Stimulated activated CD4-positive, alpha-beta T cell treated with anti-CD3 and anti-CD28 coated beads, Interleukin-12 subunit alpha, Interleukin-12 subunit beta, amount 100 ng/mL, for 48 hours (primary cell): ENCODE data around the gene SLC22A16.

Experiments
- DNase-seq, 3 donors: peaks; one replicate each; pipeline ENCODE4 v3.0.0-alpha.2; 2020; ENCODE audit warnings: low read depth in 2 of 3, low spot score in 1 of 3

SLC22A16 gene

DNA sequence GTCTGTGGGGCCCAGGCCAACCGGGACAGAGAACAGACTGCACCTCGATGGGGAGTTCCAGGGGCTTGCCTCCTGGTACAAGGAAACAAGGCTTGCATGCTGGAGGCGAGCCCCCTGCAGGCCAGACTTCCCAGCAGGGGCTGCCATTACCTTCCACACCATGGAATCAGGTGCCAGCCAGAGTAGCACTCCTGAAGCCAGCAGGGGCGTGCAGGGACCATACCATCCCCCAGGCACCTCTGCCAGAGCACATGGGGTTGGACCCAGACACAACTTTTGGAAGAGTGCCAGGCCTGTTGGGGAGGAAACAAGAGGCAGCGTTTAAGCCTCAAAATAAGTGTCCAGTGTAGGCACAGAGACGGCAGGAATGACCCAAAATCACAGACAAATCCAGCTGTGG is 67.5 kb downstream of the SLC22A16 start:
- DNase-seq = no peak

- no peak for DNase-seq
Measured at GRCh38 chr6:110404607-110405006, 71.8 kb downstream of the SLC22A16 start.

DNA sequence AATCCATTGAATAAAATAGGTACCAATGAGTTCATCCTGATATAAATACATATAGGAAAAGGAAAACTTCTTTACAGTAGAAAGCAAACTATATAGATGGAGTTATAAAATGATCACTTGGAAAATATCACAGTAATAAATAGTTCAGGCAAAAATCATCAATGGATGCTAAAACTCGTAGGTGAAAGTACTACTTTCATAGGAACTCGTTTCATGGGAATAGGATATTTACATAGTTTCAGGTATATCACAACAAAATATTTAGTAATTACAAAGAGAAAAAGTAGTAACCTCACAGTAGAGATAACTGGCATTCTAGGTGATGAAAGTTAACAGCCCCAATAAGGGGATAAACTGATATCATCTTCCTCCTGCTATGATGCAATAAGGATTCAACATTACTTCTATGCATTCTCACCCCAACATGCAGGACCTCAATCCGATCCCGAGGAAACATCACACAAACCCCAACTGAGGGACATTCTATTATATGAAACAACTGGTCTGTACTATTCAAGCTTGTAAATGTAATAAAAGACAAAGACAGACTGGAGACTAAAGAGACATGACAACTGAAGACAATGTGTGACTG is 74.7 kb downstream of the SLC22A16 start:
- DNase-seq = no peak

GRCh38 chr6:110400208-110400607 is 76.2 kb downstream of the SLC22A16 start:
- DNase-seq = no peak

DNA sequence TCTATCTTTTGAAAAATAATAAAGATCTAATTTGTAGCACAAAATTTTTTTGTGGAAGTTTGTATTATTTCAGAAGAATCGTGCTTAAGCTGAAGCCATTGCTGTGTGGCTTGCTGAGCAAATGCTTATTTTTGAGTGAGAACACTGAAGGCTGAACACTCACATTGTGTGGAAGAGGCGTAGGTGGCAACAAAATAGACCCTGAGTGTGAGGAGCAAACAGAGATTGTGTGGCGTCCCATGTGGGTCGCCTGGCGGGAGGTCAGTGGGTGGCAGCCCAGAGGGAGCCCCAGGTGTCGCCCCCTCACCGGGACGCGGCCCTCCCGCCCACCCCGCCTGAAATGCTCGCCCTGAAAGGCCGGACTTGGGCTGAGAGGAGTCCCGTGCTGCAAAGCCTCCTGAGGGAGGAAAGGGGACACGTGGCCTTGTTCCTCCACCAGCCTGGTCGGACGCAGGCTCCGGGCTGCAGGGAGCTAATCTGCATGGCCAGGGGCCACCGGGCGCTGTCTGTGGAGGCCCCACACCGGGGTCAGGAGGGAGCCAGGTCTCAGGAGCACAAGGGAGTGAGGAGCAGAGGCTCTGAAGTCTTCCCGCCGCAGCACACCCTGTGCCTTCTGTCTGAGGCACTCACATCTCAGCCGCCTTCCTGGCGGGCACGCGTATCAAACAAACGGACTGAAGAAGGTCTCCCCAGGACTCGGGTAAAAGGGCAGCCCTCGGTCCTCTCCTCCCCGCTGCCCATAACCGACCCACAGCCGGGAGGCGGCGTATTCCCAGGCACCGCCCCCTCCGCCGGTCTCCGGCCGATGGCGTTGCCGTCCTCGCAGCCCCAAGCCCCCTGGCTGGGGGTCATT is 77.0 kb downstream of the SLC22A16 start:
- DNase-seq = no peak

DNA sequence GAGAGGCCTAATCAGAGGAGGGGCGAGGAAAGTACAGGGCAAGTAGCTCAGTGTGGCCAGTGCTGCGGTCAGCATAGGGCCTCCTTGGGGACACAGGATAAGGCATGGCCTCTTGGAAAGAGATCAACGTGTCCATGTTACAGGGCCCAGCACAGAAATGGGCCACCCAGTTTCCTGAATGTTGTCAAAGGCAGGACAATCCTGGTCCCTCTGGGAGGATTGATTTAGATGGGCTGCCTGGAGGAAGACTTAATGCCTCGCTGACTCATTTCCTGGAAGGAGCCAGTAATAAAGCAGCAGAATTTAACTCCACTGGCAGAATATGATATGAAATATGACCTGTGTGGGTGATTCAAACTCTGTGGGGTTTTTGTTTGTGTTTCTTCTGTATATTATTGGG is 77.6 kb downstream of the SLC22A16 start:
- no peak for DNase-seq

DNA sequence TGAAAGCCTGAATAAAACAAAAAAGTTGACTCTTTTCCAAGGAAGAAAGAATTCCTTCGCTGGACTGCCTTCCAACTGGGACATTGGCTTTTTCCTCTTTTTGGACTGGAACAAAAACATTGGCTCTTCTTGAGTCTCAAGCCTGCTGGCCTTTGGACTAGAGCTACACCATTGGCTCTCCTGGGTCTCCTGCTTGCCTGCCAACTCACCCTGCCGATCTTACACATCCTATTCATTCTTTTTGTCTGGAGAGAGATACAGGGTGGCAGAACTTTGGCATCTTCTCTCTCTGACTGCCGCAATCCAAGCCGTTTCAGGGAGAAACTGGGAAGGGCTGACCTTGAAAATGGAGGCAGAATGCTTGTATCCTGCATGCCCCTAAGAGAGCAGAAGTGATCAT is 81.2 kb downstream of the SLC22A16 start:
- no peak for DNase-seq

DNA sequence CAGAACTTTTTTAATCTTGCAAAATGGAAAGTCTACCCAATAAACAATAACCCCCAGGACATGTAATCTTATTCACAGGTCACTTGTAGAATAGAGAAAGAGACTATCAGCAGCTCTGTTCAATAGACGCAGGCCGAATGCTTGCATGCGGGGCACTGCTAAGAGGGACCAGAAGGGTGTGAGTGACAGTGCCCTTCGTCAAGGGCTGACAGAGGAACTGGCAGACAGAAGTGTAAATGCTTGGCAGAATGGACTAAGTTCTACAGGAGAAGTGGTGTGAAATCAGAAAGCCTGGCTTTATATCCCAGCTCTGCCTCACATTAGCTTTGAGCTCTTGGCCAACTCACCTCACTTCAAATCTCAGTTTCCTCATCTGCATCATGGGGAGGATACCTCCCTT is 82.0 kb downstream of the SLC22A16 start:
- no peak for DNase-seq

DNA sequence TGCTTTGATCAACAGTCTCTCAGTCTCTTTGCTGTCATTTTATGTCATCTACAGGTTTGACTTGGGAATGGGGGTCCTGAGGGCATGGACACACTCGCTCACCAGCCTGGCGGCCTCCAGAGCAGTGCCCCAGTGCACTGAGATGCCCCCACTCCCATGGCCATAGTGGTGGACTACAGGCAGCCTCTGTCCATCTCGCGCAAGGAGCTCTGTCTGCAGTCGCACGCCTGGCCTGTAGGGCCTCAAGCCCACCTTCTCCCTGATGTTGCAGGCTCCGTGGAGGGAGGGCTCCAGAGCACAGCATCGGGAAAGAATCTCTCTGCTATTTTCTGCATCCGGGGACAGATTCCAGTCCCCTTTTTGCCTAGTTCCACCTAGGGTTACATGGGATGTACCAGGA is 83.7 kb downstream of the SLC22A16 start:
- DNase-seq = no peak

DNA sequence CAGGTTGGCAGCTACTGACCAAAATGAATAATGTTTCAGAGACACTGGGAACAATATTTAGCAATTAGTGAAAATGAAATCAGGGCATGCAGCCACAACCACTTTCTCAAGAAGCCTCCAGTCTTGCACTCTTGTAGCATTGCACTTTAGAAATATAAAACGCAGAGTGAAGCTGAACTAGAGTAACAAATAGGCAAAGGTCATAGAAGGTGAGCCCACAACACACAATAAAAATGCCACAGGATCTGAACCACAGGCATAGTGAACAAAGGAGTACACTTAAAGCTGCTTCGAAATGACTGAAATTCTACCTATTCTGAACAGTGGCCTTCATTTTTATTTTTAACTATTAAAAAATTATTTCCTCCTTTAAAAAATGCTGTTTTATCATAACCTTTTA is 86.0 kb downstream of the SLC22A16 start:
- no peak for DNase-seq

GRCh38 chr6:110389689-110390382 is 86.6 kb downstream of the SLC22A16 start:
- no peak for DNase-seq

DNA sequence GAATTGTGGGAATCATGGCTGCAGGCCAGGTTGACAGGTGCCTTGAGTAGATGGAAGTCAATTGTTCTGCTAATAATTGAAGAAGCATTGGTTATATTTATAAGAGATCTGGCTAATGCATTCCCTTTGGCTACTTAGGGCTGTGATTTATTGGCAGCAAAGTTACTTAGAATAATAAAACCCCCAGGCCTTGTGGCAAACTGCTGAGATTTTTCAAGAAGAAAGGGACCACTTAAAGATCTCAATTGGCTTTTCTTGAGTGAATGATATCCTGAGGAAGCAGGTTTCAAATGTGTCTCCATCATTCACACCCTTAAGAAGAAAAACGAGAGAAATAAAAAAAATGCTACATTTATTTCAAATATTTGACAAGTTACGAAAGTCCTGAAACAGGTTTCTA is 88.4 kb downstream of the SLC22A16 start:
- DNase-seq = no peak

DNA sequence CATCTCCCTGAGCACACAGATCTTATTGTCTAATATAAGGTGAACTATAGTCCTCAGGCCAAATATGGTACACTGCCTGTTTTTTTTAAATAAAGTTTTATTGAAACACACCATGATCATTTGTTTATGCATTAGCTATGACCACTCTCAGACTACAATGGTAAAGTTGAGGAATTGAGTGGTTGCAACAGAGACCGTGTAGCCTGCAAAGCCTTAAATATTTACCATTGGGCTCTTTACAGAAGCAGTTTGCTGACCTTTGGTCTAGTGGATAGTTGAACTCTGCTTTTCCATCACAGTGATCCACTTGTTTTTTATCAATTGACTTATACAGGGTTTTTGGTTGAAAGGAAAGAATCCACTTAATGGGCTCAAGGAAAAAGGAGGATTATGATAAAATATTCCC is 91.0 kb downstream of the SLC22A16 start:
- DNase-seq = no peak

- DNase-seq = no peak
Measured at GRCh38 chr6:110378552-110378951, 97.9 kb downstream of the SLC22A16 start.
